A549 (cell line): ENCODE data around the gene AP3D1.

Experiments used
- FOXS1 ChIP-seq: fragments of 250-450 bp; sonication (Bioruptor Pico); IDR thresholded peaks from 2 replicates; pipeline ENCODE4 v1.5.0; 2020; ENCODE audit warnings: mild to moderate bottlenecking, moderate library complexity
- KDM1A ChIP-seq: fragments of 200-600 bp; sonication (generic); IDR thresholded peaks from 2 replicates; pipeline ENCODE4 v1.6.1; 2016; ENCODE audit warnings: low read depth, mild to moderate bottlenecking
- PBX3 ChIP-seq: IDR thresholded peaks from 2 replicates; pipeline ENCODE4 v1.6.1; 2012

DNA sequence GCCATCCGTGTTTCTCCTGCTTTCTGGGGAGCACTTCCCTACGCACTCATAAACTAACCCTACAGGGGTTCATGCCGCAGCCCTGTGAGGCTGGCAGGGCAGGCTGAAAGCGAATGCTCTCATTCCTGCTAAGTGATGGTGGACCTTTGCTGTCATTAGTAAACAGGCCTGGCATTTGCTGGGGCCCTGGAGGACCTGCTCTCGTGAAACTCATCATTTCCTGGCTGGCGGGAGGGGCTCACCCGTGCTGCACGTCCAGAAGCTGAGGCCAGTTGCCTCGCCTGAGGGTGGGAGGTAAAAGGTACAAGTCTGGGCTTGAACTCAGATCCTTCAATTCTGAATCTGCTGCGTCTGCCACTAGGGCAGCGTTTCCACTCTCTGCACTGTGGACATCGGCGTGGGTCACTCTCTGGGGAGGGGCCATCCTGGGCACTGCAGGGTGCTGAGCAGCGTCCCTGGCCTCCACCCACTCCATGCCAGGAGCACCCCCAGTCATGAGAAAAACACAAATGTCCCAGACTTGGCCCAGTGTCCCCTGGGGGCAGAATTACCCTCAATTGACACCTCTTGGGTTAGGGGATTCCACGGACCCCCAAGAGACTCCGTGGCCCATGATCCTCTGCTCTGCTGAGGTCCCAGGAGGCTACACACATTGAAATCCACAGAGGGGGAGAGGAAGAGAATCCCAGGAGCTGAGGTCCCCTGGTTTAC lies 62.2 kb downstream of the AP3D1 start:
- no peak for TF ChIP-seq KDM1A
- no peak for TF ChIP-seq FOXS1
- no peak for TF ChIP-seq PBX3
